Astrocyte (in vitro differentiated cells and primary cell): ENCODE data around the gene SHBG. TPM values are rescaled to one million over a fixed set of nuclear protein-coding genes. Genes with fewer than 3 reads are reported as not detected.

Experiments used
- DNase-seq: peaks from one replicate; pipeline ENCODE4 v3.0.0-alpha.2; 2010; ENCODE audit warnings: low read depth
- FAIRE-seq: peaks from 2 replicates; lab custom pipeline; 2011; peaks lifted over from hg19 to GRCh38; lab: Jason Lieb, UNC
- H2AFZ ChIP-seq: 2 replicates; pipeline ENCODE4 v1.6.0; 2012; ENCODE audit warnings: low read depth, low read length, inconsistent platforms
- H3K27ac ChIP-seq: 2 replicates; pipeline ENCODE4 v1.5.1; 2011; ENCODE audit warnings: low read depth, low read length, inconsistent platforms
- H3K27me3 ChIP-seq: 2 replicates; pipeline ENCODE4 v1.6.0; 2011; ENCODE audit warnings: low read length, inconsistent platforms; ENCODE audit not compliant: insufficient read depth
- H3K36me3 ChIP-seq: 2 replicates; pipeline ENCODE4 v1.5.1; 2011; ENCODE audit warnings: low read length, inconsistent platforms; ENCODE audit not compliant: insufficient read depth
- H3K4me1 ChIP-seq: 2 replicates; pipeline ENCODE4 v1.5.1; 2011; ENCODE audit warnings: low read length, inconsistent platforms; ENCODE audit not compliant: insufficient read depth
- H3K4me2 ChIP-seq: 2 replicates; pipeline ENCODE4 v1.6.0; 2012; ENCODE audit warnings: low read length, inconsistent platforms
- H3K4me3 ChIP-seq: 2 replicates; pipeline ENCODE4 v1.5.1; 2011; ENCODE audit warnings: low read depth, mild to moderate bottlenecking, low read length, inconsistent platforms; ENCODE audit not compliant: insufficient read depth
- H3K79me2 ChIP-seq: 2 replicates; pipeline ENCODE4 v1.6.0; 2012; ENCODE audit warnings: mild to moderate bottlenecking, low read length, inconsistent platforms; ENCODE audit not compliant: insufficient read depth
- H3K9ac ChIP-seq: 2 replicates; pipeline ENCODE4 v1.6.0; 2012; ENCODE audit warnings: mild to moderate bottlenecking, low read length, inconsistent platforms
- H3K9me3 ChIP-seq: 2 replicates; pipeline ENCODE4 v1.5.1; 2012; ENCODE audit warnings: low read depth, mild to moderate bottlenecking, low read length, inconsistent platforms; ENCODE audit not compliant: insufficient read depth
- H4K20me1 ChIP-seq: 2 replicates; pipeline ENCODE4 v1.6.0; 2012; ENCODE audit warnings: low read length, inconsistent platforms; ENCODE audit not compliant: insufficient read depth
- H3K27ac Mint-ChIP-seq: one replicate; pipeline ENCODE4 v1.8.0; 2021; ENCODE audit warnings: mild to moderate bottlenecking, mixed read lengths; ENCODE audit not compliant: unreplicated experiment
- H3K27me3 Mint-ChIP-seq: one replicate; pipeline ENCODE4 v1.8.0; 2021; ENCODE audit warnings: low read depth, mixed read lengths; ENCODE audit not compliant: unreplicated experiment
- H3K36me3 Mint-ChIP-seq: one replicate; pipeline ENCODE4 v1.8.0; 2021; ENCODE audit warnings: low read depth, mixed read lengths; ENCODE audit not compliant: unreplicated experiment
- H3K4me1 Mint-ChIP-seq: one replicate; pipeline ENCODE4 v1.8.0; 2021; ENCODE audit warnings: low read depth, mixed read lengths; ENCODE audit not compliant: unreplicated experiment
- H3K4me3 Mint-ChIP-seq: one replicate; pipeline ENCODE4 v1.8.0; 2021; ENCODE audit warnings: mild to moderate bottlenecking, moderate library complexity, mixed read lengths; ENCODE audit not compliant: unreplicated experiment
- H3K9me3 Mint-ChIP-seq: one replicate; pipeline ENCODE4 v1.8.0; 2021; ENCODE audit warnings: mild to moderate bottlenecking, mixed read lengths; ENCODE audit not compliant: unreplicated experiment
- CTCF ChIP-seq: IDR thresholded peaks from 2 replicates; pipeline ENCODE4 v1.5.1; 2011; ENCODE audit warnings: low read depth, mild to moderate bottlenecking, inconsistent platforms, low read length, moderate library complexity; ENCODE audit not compliant: insufficient read depth
- EZH2 ChIP-seq: IDR thresholded peaks from 2 replicates; pipeline ENCODE4 v1.6.1; 2012; ENCODE audit warnings: mild to moderate bottlenecking, low read length, inconsistent platforms; ENCODE audit not compliant: insufficient read depth
- total RNA-seq: library from RNA; stranded (reverse); gene quantifications from 2 replicates; pipeline ENCODE4 v1.2.1, GENCODE V29; 2021

Gene SHBG
- total RNA-seq, 1 donor from 2014 or later = 0.79 TPM

GRCh38 chr17:7606280-7606679 lies 23.7 kb upstream of the SHBG start:
- Histone ChIP-seq H3K4me3 (no peak overlapping the region), H3K36me3 (peaks cover 36% of the 10 kb centered on the region), H3K9ac (no peak overlapping the region), H3K27me3 (no peaks in the 10 kb centered on the region), H4K20me1 (peaks cover 54% of the 10 kb centered on the region), H3K4me1 (no peaks in the 10 kb centered on the region), H3K9me3 (no peaks in the 10 kb centered on the region), H3K27ac (no peak overlapping the region), H3K79me2 (peaks cover 61% of the 10 kb centered on the region), H2AFZ (no peak overlapping the region), H3K4me2 (no peak overlapping the region)
- Mint-ChIP-seq H3K36me3 (peaks cover 18% of the 10 kb centered on the region), H3K9me3 (no peaks in the 10 kb centered on the region), H3K27me3 (no peaks in the 10 kb centered on the region), H3K27ac (no peak overlapping the region), H3K4me3 (no peak overlapping the region), H3K4me1 (peaks cover 10% of the 10 kb centered on the region)
- FAIRE-seq = no peak
- no peak for TF ChIP-seq EZH2
- TF ChIP-seq CTCF = no peak
- no peak for DNase-seq

DNA sequence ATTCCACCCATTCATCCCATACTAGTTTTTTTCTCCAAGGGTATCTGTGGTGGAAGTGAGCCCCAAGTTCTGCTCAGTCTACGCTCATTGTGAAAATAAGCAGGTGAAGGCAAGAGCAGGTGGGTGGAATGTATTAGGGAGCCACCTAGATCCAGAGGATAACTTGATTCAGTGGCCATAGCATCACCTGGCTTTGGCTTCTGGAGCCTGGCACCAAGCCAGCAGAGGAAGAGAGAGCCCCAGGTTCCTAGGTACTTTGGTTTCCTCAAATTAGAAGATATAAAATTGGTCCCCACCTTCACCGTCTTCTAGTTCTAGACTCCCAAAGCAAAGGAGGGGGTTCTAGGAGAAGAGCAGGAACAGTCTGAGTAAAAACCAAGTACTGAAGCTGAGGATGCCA lies 19.3 kb upstream of the SHBG start:
- H3K9me3 Mint-ChIP-seq = no peaks in the 10 kb centered on the region
- TF ChIP-seq CTCF = no peak
- no peak for TF ChIP-seq EZH2
- H3K4me1 Mint-ChIP-seq = peaks cover 32% of the 10 kb centered on the region
- no peaks in the 10 kb centered on the region for H3K27me3 ChIP-seq
- peaks cover 83% of the 10 kb centered on the region for H3K79me2 ChIP-seq
- H3K27me3 Mint-ChIP-seq = no peaks in the 10 kb centered on the region
- no peak overlapping the region for H3K9ac ChIP-seq
- peak overlapping the region; percentile 12 for H3K27ac Mint-ChIP-seq
- no peak overlapping the region for H2AFZ ChIP-seq
- peaks cover 22% of the 10 kb centered on the region for H3K4me1 ChIP-seq
- H4K20me1 ChIP-seq = peaks cover 72% of the 10 kb centered on the region
- no peak overlapping the region for H3K4me3 Mint-ChIP-seq
- no peak overlapping the region for H3K4me3 ChIP-seq
- FAIRE-seq = no peak
- no peak overlapping the region for H3K27ac ChIP-seq
- peaks cover 14% of the 10 kb centered on the region for H3K36me3 ChIP-seq
- H3K9me3 ChIP-seq = no peaks in the 10 kb centered on the region
- H3K4me2 ChIP-seq = no peak overlapping the region
- DNase-seq = no peak
- peaks cover 5% of the 10 kb centered on the region for H3K36me3 Mint-ChIP-seq

GRCh38 chr17:7611635-7612293 lies 18.2 kb upstream of the SHBG start:
- H3K9me3 Mint-ChIP-seq = no peaks in the 10 kb centered on the region
- peaks cover 32% of the 10 kb centered on the region for H3K4me1 Mint-ChIP-seq
- H3K36me3 Mint-ChIP-seq = peaks cover 3% of the 10 kb centered on the region
- no peak overlapping the region for H3K27ac ChIP-seq
- no peaks in the 10 kb centered on the region for H3K27me3 Mint-ChIP-seq
- peaks cover 61% of the 10 kb centered on the region for H4K20me1 ChIP-seq
- H3K27me3 ChIP-seq = no peaks in the 10 kb centered on the region
- DNase-seq (no peak), FAIRE-seq (peak; percentile 9)
- peak overlapping the region; percentile 29 for H3K4me3 ChIP-seq
- H3K9ac ChIP-seq = peak overlapping the region; percentile 5
- peaks cover 22% of the 10 kb centered on the region for H3K4me1 ChIP-seq
- TF ChIP-seq CTCF (no peak), EZH2 (no peak)
- no peaks in the 10 kb centered on the region for H3K9me3 ChIP-seq
- H2AFZ ChIP-seq = no peak overlapping the region
- H3K36me3 ChIP-seq = peaks cover 10% of the 10 kb centered on the region
- peak overlapping the region; percentile 50 for H3K27ac Mint-ChIP-seq
- peak overlapping the region; percentile 95 for H3K4me3 Mint-ChIP-seq
- H3K4me2 ChIP-seq = peak overlapping the region; percentile 87
- peaks cover 72% of the 10 kb centered on the region for H3K79me2 ChIP-seq
